GM19099 (cell line): Measurements from ENCODE around the gene MYOZ2.

Source experiments
- POLR2A ChIP-seq: IDR thresholded peaks from 3 replicates; pipeline ENCODE4 v1.6.1; 2011; ENCODE audit warnings: low read depth; ENCODE audit not compliant: insufficient read length; ENCODE audit errors: extremely low read depth

The MYOZ2 gene

GRCh38 chr4:119113033-119113655, 22.5 kb upstream of the MYOZ2 start:
- no peak for TF ChIP-seq POLR2A

- TF ChIP-seq POLR2A = no peak
Observed at GRCh38 chr4:119116021-119116420, 19.6 kb upstream of the MYOZ2 start.

GRCh38 chr4:119116925-119117900, 18.4 kb upstream of the MYOZ2 start:
- TF ChIP-seq POLR2A = no peak

- TF ChIP-seq POLR2A = no peak
Observed at GRCh38 chr4:119118397-119118796, 17.2 kb upstream of the MYOZ2 start.

- no peak for TF ChIP-seq POLR2A
Observed at GRCh38 chr4:119124352-119124751, 11.3 kb upstream of the MYOZ2 start.

- no peak for TF ChIP-seq POLR2A
Observed at GRCh38 chr4:119125931-119126330, 9.7 kb upstream of the MYOZ2 start.

GRCh38 chr4:119128148-119128547, 7.5 kb upstream of the MYOZ2 start:
- TF ChIP-seq POLR2A = no peak

GRCh38 chr4:119130365-119131065, 5.1 kb upstream of the MYOZ2 start:
- TF ChIP-seq POLR2A = no peak

GRCh38 chr4:119131164-119131563, 4.5 kb upstream of the MYOZ2 start:
- TF ChIP-seq POLR2A = no peak

- TF ChIP-seq POLR2A = no peak
Observed at GRCh38 chr4:119132306-119132705, 3.3 kb upstream of the MYOZ2 start.

- TF ChIP-seq POLR2A = no peak
Observed at GRCh38 chr4:119136546-119136945, 914 bp downstream of the MYOZ2 start.

GRCh38 chr4:119138046-119138445, 2.4 kb downstream of the MYOZ2 start:
- TF ChIP-seq POLR2A = no peak

GRCh38 chr4:119139311-119139710, 3.7 kb downstream of the MYOZ2 start:
- no peak for TF ChIP-seq POLR2A

- TF ChIP-seq POLR2A = no peak
Observed at GRCh38 chr4:119139822-119140252, 4.2 kb downstream of the MYOZ2 start.

- no peak for TF ChIP-seq POLR2A
Observed at GRCh38 chr4:119142833-119143232, 7.2 kb downstream of the MYOZ2 start.
